ENCODE data around the gene EFNA5.

The EFNA5 gene

DNA sequence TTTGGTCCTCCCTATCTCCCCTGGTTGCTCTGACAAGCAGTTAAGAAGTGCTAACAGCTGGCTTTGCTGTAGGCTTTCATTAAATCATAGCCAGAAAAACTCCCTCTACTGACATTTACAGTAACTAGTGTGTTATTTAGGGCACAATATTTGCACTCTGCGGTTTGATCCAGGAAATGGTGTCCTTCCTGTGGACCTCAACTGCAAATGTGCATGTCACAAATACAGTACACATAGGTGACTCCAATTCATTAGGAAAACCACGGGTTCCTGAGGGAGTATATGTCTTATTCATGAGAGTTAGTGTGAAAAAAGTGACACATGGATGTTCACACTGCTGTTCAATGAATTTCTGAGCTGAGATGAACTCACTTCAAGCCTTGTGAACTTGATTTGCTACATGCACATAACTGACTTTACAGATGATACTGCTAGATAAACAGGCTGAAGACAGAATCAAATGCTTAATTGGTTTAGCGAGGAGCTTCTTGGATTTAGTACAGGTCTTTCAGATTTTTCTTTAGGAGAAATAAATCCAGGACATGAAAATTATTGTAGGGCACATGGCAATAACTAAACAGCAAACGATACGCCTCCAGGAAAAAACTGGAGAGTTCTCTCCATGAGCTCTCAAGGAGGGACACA is 281.5 kb downstream of the EFNA5 start:
- Histone ChIP-seq H3K9ac (ENCODE audit: insufficient read length, low read depth) (no peak overlapping the region), H3K9me3 (ENCODE audit: insufficient read depth, low read length) (peaks cover 4% of the 10 kb centered on the region; the same call in 1 of the 2 replicates), H3K36me3 (ENCODE audit: insufficient read depth, insufficient read length, low read length) (peaks cover 4% of the 10 kb centered on the region), H3K4me3 (ENCODE audit: insufficient read length, low read depth) (no peak overlapping the region), H3K27me3 (ENCODE audit: insufficient read depth, insufficient read length) (no peaks in the 10 kb centered on the region), H3K4me1 (ENCODE audit: insufficient read depth, insufficient read length) (no peaks in the 10 kb centered on the region)
- TF ChIP-seq ZNF274 (IDR thresholded peaks at IDR 0.05; ENCODE audit: low read depth, low read length) (no peak), SUZ12 (IDR thresholded peaks at IDR 0.05; ENCODE audit: extremely low read depth, insufficient read depth, insufficient read length) (no peak), YY1 (IDR thresholded peaks at IDR 0.05; ENCODE audit: insufficient read depth, insufficient read length) (no peak)
- DNase-seq (ENCODE audit: low read depth, low spot score), result no peak

DNA sequence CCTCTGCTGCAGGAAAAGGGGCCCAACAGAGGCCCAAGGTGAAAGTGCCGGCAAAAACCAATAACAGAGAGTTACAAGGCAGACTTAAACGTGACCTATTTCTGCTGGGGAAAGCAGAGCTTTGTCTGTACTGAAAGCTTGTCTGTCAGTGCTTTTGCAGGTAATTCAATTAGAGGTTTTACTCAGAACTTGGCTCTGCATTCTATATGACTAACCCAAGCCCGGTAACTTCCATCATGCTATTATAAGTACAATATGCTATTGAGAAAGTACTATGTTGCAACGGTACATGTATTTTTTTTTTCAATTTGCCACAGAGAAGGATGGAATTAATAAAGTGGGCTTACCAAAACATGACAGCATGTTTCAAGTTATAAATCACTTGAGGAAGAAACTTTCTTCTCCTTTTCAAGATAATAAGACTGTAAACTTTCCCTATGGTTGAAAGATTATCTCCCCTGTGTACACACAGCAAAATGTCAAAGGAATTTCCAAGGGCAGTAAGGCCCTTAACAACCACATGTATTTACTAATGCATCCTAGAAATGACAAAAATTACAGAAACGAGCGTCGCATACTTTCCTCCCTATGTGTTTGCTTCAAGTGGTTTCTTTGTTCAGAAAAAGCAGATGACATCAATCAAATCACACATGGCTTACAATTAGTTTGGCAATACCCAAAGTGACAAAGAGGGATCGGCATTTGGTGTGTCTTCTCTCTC is 282.4 kb downstream of the EFNA5 start:
- no peak for DNase-seq (ENCODE audit: low read depth, low spot score)
- no peaks in the 10 kb centered on the region for H3K4me1 ChIP-seq (ENCODE audit: insufficient read depth, insufficient read length)
- TF ChIP-seq SUZ12 (IDR thresholded peaks at IDR 0.05; ENCODE audit: extremely low read depth, insufficient read depth, insufficient read length), result no peak
- TF ChIP-seq ZNF274 (IDR thresholded peaks at IDR 0.05; ENCODE audit: low read depth, low read length), result no peak
- no peak for TF ChIP-seq YY1 (IDR thresholded peaks at IDR 0.05; ENCODE audit: insufficient read depth, insufficient read length)
- no peak overlapping the region for H3K4me3 ChIP-seq (ENCODE audit: insufficient read length, low read depth)
- H3K27me3 ChIP-seq (ENCODE audit: insufficient read depth, insufficient read length), result no peaks in the 10 kb centered on the region
- H3K36me3 ChIP-seq (ENCODE audit: insufficient read depth, insufficient read length, low read length), result peaks cover 4% of the 10 kb centered on the region
- H3K9me3 ChIP-seq (ENCODE audit: insufficient read depth, low read length), result peaks cover 4% of the 10 kb centered on the region; the same call in 1 of the 2 replicates
- no peak overlapping the region for H3K9ac ChIP-seq (ENCODE audit: insufficient read length, low read depth)

GRCh38 chr5:107387526-107388140 is 283.1 kb downstream of the EFNA5 start:
- Histone ChIP-seq H3K9me3 (ENCODE audit: insufficient read depth, low read length) (peaks cover 4% of the 10 kb centered on the region; the same call in 1 of the 2 replicates), H3K4me1 (ENCODE audit: insufficient read depth, insufficient read length) (no peaks in the 10 kb centered on the region), H3K4me3 (ENCODE audit: insufficient read length, low read depth) (no peak overlapping the region), H3K36me3 (ENCODE audit: insufficient read depth, insufficient read length, low read length) (peaks cover 4% of the 10 kb centered on the region), H3K27me3 (ENCODE audit: insufficient read depth, insufficient read length) (no peaks in the 10 kb centered on the region), H3K9ac (ENCODE audit: insufficient read length, low read depth) (no peak overlapping the region)
- DNase-seq (ENCODE audit: low read depth, low spot score), result no peak
- TF ChIP-seq ZNF274 (IDR thresholded peaks at IDR 0.05; ENCODE audit: low read depth, low read length) (no peak), YY1 (IDR thresholded peaks at IDR 0.05; ENCODE audit: insufficient read depth, insufficient read length) (no peak)

DNA sequence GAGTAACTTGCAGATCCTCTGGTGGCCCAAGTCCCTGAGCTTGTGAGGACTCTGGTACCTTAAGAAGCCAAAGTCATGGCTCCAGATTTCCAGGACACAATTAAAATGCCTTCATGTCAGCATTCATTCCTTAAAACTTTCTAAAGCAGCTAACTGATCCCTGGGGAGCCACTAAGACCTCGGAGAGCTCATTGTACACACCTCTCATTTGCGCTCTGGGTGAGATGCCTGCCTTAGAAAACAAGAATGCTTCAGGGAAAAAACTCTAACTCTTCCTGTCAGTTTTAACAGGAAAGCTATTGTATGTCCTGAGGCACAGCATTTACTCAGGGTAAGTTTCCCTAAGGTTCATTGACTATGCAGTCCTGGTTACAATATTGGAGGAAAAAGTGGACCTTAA is 285.0 kb downstream of the EFNA5 start:
- Histone ChIP-seq H3K4me3 (ENCODE audit: insufficient read length, low read depth) (no peak overlapping the region), H3K36me3 (ENCODE audit: insufficient read depth, insufficient read length, low read length) (no peaks in the 10 kb centered on the region), H3K27me3 (ENCODE audit: insufficient read depth, insufficient read length) (no peaks in the 10 kb centered on the region), H3K9me3 (ENCODE audit: insufficient read depth, low read length) (no peaks in the 10 kb centered on the region), H3K9ac (ENCODE audit: insufficient read length, low read depth) (no peak overlapping the region), H3K4me1 (ENCODE audit: insufficient read depth, insufficient read length) (no peaks in the 10 kb centered on the region)
- no peak for TF ChIP-seq ZNF274 (IDR thresholded peaks at IDR 0.05; ENCODE audit: low read depth, low read length)
- TF ChIP-seq YY1 (IDR thresholded peaks at IDR 0.05; ENCODE audit: insufficient read depth, insufficient read length), result no peak
- no peak for TF ChIP-seq SUZ12 (IDR thresholded peaks at IDR 0.05; ENCODE audit: extremely low read depth, insufficient read depth, insufficient read length)
- no peak for DNase-seq (ENCODE audit: low read depth, low spot score)

GRCh38 chr5:107384256-107384655 is 286.5 kb downstream of the EFNA5 start:
- TF ChIP-seq SUZ12 (IDR thresholded peaks at IDR 0.05; ENCODE audit: extremely low read depth, insufficient read depth, insufficient read length), result no peak
- no peak for TF ChIP-seq YY1 (IDR thresholded peaks at IDR 0.05; ENCODE audit: insufficient read depth, insufficient read length)
- no peak for TF ChIP-seq ZNF274 (IDR thresholded peaks at IDR 0.05; ENCODE audit: low read depth, low read length)
- H3K4me3 ChIP-seq (ENCODE audit: insufficient read length, low read depth), result no peak overlapping the region
- H3K9me3 ChIP-seq (ENCODE audit: insufficient read depth, low read length), result no peaks in the 10 kb centered on the region
- H3K27me3 ChIP-seq (ENCODE audit: insufficient read depth, insufficient read length), result no peaks in the 10 kb centered on the region
- no peaks in the 10 kb centered on the region for H3K4me1 ChIP-seq (ENCODE audit: insufficient read depth, insufficient read length)
- H3K36me3 ChIP-seq (ENCODE audit: insufficient read depth, insufficient read length, low read length), result no peaks in the 10 kb centered on the region
- DNase-seq (ENCODE audit: low read depth, low spot score), result no peak
- no peak overlapping the region for H3K9ac ChIP-seq (ENCODE audit: insufficient read length, low read depth)

DNA sequence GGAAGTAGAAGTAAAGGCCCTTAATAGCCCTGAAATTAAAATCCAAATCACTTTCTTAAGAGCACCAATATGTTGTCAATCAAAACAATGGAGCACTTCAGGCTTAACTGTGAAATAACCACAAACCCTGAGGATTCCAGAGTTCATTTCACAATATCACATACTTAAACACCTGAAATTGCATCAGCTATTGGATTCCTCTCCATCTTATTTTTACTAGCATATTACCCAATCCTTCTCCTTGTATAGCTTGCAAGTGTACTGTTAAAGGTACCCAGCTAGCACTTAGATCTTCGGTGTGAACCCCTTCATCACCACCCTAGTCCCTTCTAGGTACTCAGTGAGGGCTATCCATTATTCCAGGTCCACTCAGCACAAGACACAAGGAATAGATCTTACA is 287.3 kb downstream of the EFNA5 start:
- H3K36me3 ChIP-seq (ENCODE audit: insufficient read depth, insufficient read length, low read length), result no peaks in the 10 kb centered on the region
- H3K4me1 ChIP-seq (ENCODE audit: insufficient read depth, insufficient read length), result no peaks in the 10 kb centered on the region
- no peaks in the 10 kb centered on the region for H3K9me3 ChIP-seq (ENCODE audit: insufficient read depth, low read length)
- H3K27me3 ChIP-seq (ENCODE audit: insufficient read depth, insufficient read length), result no peaks in the 10 kb centered on the region
- no peak for DNase-seq (ENCODE audit: low read depth, low spot score)
- H3K9ac ChIP-seq (ENCODE audit: insufficient read length, low read depth), result no peak overlapping the region
- no peak overlapping the region for H3K4me3 ChIP-seq (ENCODE audit: insufficient read length, low read depth)
- TF ChIP-seq SUZ12 (IDR thresholded peaks at IDR 0.05; ENCODE audit: extremely low read depth, insufficient read depth, insufficient read length) (no peak), ZNF274 (IDR thresholded peaks at IDR 0.05; ENCODE audit: low read depth, low read length) (no peak), YY1 (IDR thresholded peaks at IDR 0.05; ENCODE audit: insufficient read depth, insufficient read length) (no peak)

GRCh38 chr5:107381189-107381856 is 289.4 kb downstream of the EFNA5 start:
- Histone ChIP-seq H3K27me3 (ENCODE audit: insufficient read depth, insufficient read length) (no peaks in the 10 kb centered on the region), H3K4me3 (ENCODE audit: insufficient read length, low read depth) (no peak overlapping the region), H3K9ac (ENCODE audit: insufficient read length, low read depth) (no peak overlapping the region), H3K9me3 (ENCODE audit: insufficient read depth, low read length) (no peaks in the 10 kb centered on the region), H3K36me3 (ENCODE audit: insufficient read depth, insufficient read length, low read length) (no peaks in the 10 kb centered on the region), H3K4me1 (ENCODE audit: insufficient read depth, insufficient read length) (no peaks in the 10 kb centered on the region)
- no peak for TF ChIP-seq YY1 (IDR thresholded peaks at IDR 0.05; ENCODE audit: insufficient read depth, insufficient read length)
- TF ChIP-seq SUZ12 (IDR thresholded peaks at IDR 0.05; ENCODE audit: extremely low read depth, insufficient read depth, insufficient read length), result no peak
- TF ChIP-seq ZNF274 (IDR thresholded peaks at IDR 0.05; ENCODE audit: low read depth, low read length), result no peak
- DNase-seq (ENCODE audit: low read depth, low spot score), result no peak

Data from NT2/D1 (cell line).